GM11168 (cell line): ENCODE data around the gene PLIN5.

Experiments
- in situ Hi-C: fragments of 300-500 bp; cut with MboI; formaldehyde crosslinking; loops from one replicate; pipeline ENCODE4 v1.12.0; 2022; ENCODE audit warnings: low sequenced_read_pairs; ENCODE audit not compliant: unreplicated experiment

PLIN5 gene

GRCh38 chr19:4534836-4535658 is at the start of gene PLIN5:
Gene PLIN5 (minus strand): TSS chr19:4535224. CDS start chr19:4534074, 1,150 bp downstream.
- in situ Hi-C loops: no loop called here

- in situ Hi-C loops: no loop called here
These were observed 49.1 kb upstream of the PLIN5 start for GRCh38 chr19:4583961-4584669.

GRCh38 chr19:4582980-4583842 is 48.2 kb upstream of the PLIN5 start:
- in situ Hi-C loops: no loop called here

GRCh38 chr19:4581666-4582553 is 46.9 kb upstream of the PLIN5 start:
- in situ Hi-C loops: no loop called here

- in situ Hi-C loops: no loop called here
These were observed 46.1 kb upstream of the PLIN5 start for GRCh38 chr19:4580961-4581665.

GRCh38 chr19:4580021-4580901 is 45.2 kb upstream of the PLIN5 start:
- in situ Hi-C loops: no loop called here

- in situ Hi-C loops: loop anchor here (5.0 kb wide), 1 partner anchor 63 kb away; no protein-coding TSS in a partner anchor
These were observed 44.4 kb upstream of the PLIN5 start for GRCh38 chr19:4579389-4579788.

GRCh38 chr19:4578552-4579248 is 43.7 kb upstream of the PLIN5 start:
- in situ Hi-C loops: loop anchor here (5.0 kb wide), 1 partner anchor 64 kb away; no protein-coding TSS in a partner anchor

GRCh38 chr19:4577020-4577782 is 42.2 kb upstream of the PLIN5 start:
- in situ Hi-C loops: loop anchor here (5.0 kb wide), 1 partner anchor 65 kb away; no protein-coding TSS in a partner anchor

GRCh38 chr19:4576016-4576933 is 41.3 kb upstream of the PLIN5 start:
- in situ Hi-C loops: loop anchor here (5.0 kb wide), 1 partner anchor 66 kb away; no protein-coding TSS in a partner anchor

GRCh38 chr19:4575267-4576015 is 40.4 kb upstream of the PLIN5 start:
- in situ Hi-C loops: loop anchor here (5.0 kb wide), 1 partner anchor 67 kb away; no protein-coding TSS in a partner anchor

GRCh38 chr19:4573682-4574081 is 38.7 kb upstream of the PLIN5 start:
- in situ Hi-C loops: no loop called here

GRCh38 chr19:4571305-4571917 is 36.4 kb upstream of the PLIN5 start:
- in situ Hi-C loops: no loop called here

- in situ Hi-C loops: no loop called here
These were observed 35.9 kb upstream of the PLIN5 start for GRCh38 chr19:4570916-4571304.
